Measurements from ENCODE around the gene RTTN. TPM values are rescaled to one million over a fixed set of nuclear protein-coding genes. Genes with fewer than 3 reads are reported as not detected.

Gene RTTN
- polyA plus RNA-seq, 2 donors: 2.3 to 2.8 TPM

DNA sequence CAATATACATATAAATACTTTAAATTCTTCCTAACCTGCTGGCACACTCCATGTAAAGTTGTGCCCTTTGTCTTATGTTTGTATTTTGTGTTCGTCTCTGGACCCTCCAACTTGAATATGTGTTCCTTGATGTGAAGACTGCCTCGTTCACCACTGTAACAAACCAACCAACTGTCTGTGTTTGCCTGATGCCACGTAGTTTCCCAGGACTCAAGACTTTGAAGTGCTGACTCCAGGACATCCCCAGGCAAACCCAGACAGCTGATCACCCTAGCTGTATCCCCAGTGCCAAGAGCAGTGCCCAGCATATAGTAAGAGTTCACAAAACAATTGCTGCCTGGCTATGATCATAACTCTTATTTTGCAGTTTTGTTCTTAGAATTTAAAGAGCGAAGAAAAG is 242.3 kb downstream of the RTTN start:
- Histone ChIP-seq H3K36me3 (ENCODE audit: control insufficient read depth in 2 of 2, insufficient read depth in 2 of 2, low read length in 1 of 2) (no peaks in the 10 kb centered on the region), H3K27me3 (ENCODE audit: control insufficient read depth in 1 of 2, insufficient read depth in 2 of 2, low read length in 2 of 2) (no peaks in the 10 kb centered on the region), H3K9me3 (ENCODE audit: control insufficient read depth in 2 of 2, insufficient read depth in 1 of 2, low read depth in 1 of 2, low read length in 1 of 2) (no peaks in the 10 kb centered on the region), H3K27ac (ENCODE audit: low read depth in 2 of 2, low read length in 1 of 2) (no peak overlapping the region), H3K4me1 (ENCODE audit: control insufficient read depth in 2 of 2, insufficient read depth in 2 of 2, low read length in 1 of 2) (no peaks in the 10 kb centered on the region), H3K4me3 (ENCODE audit: low read depth in 1 of 2, low read length in 2 of 2) (no peak overlapping the region)
- 91 to 92% methylated on average over 4 of the region's 4 CpGs for WGBS, 2 donors

DNA sequence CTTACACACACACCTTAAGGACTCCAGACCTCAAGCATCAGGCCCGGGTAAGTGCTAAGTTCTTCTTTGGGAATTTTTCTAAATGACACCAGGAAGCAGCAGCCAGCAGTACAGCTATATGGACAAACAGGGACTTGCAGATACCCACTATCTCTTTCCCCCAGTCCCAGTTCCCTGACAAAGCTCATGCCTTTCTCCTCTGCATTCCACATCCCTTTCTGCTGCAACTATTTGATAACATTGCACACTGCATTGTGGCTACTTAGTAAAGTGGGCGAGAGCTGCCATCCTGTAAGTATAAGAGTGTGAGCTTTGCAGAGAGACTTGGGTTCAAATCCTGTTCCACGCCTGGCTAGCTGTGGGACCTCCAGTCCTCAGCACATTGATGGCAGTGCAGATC is 243.8 kb downstream of the RTTN start:
- Histone ChIP-seq H3K4me3 (ENCODE audit: low read depth in 1 of 2, low read length in 2 of 2) (no peak overlapping the region), H3K4me1 (ENCODE audit: control insufficient read depth in 2 of 2, insufficient read depth in 2 of 2, low read length in 1 of 2) (no peaks in the 10 kb centered on the region), H3K27me3 (ENCODE audit: control insufficient read depth in 1 of 2, insufficient read depth in 2 of 2, low read length in 2 of 2) (no peaks in the 10 kb centered on the region), H3K27ac (ENCODE audit: low read depth in 2 of 2, low read length in 1 of 2) (no peak overlapping the region), H3K9me3 (ENCODE audit: control insufficient read depth in 2 of 2, insufficient read depth in 1 of 2, low read depth in 1 of 2, low read length in 1 of 2) (no peaks in the 10 kb centered on the region), H3K36me3 (ENCODE audit: control insufficient read depth in 2 of 2, insufficient read depth in 2 of 2, low read length in 1 of 2) (no peaks in the 10 kb centered on the region)
- 96 to 97% methylated on average over 3 of the region's 3 CpGs for WGBS, 2 donors

DNA sequence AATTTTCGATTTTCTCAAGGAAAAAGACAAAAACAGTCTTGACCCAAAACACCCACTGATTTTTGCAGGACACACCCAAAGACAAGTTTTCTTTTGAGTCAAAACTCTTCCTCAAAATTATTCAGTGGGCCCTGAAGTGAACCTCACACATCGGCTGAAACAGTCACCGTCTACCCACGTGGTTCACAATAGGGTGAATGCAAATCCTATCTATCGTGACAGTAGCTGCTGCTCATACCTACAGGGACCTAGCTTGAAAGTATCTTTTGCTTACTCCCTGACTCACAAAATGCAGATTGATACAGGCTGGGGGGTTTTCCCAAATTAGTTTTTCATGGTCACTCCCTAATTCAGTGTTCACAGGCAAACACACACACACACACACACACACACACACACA is 247.1 kb downstream of the RTTN start:
- Histone ChIP-seq H3K36me3 (ENCODE audit: control insufficient read depth in 2 of 2, insufficient read depth in 2 of 2, low read length in 1 of 2) (no peaks in the 10 kb centered on the region), H3K9me3 (ENCODE audit: control insufficient read depth in 2 of 2, insufficient read depth in 1 of 2, low read depth in 1 of 2, low read length in 1 of 2) (no peaks in the 10 kb centered on the region), H3K27me3 (ENCODE audit: control insufficient read depth in 1 of 2, insufficient read depth in 2 of 2, low read length in 2 of 2) (no peaks in the 10 kb centered on the region), H3K4me1 (ENCODE audit: control insufficient read depth in 2 of 2, insufficient read depth in 2 of 2, low read length in 1 of 2) (no peaks in the 10 kb centered on the region), H3K27ac (ENCODE audit: low read depth in 2 of 2, low read length in 1 of 2) (no peak overlapping the region), H3K4me3 (ENCODE audit: low read depth in 1 of 2, low read length in 2 of 2) (no peak overlapping the region)
- WGBS, 2 donors: 87 to 88% methylated on average over 5 of the region's 5 CpGs

DNA sequence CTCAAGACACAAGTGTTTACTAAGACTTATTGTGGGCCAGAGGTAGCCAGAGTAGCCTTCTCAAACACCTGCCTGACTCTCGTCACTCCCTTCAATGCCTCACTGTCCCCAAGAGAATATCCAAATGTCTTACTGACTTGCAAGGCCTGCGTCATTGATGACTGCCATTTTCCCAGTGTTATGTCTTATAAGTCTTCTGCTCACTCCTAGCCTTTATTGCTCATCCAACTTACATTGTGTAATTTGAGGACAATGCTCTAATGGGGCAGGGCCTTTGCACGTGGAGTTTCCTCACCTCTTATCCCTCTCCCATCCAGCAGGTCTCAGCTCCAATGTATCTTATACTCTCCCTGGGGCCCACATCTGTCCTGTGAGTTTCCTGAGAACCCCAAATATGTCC is 247.7 kb downstream of the RTTN start:
- no peaks in the 10 kb centered on the region for H3K27me3 ChIP-seq (ENCODE audit: control insufficient read depth in 1 of 2, insufficient read depth in 2 of 2, low read length in 2 of 2)
- no peak overlapping the region for H3K4me3 ChIP-seq (ENCODE audit: low read depth in 1 of 2, low read length in 2 of 2)
- no peaks in the 10 kb centered on the region for H3K9me3 ChIP-seq (ENCODE audit: control insufficient read depth in 2 of 2, insufficient read depth in 1 of 2, low read depth in 1 of 2, low read length in 1 of 2)
- 85 to 91% methylated on average over 3 of the region's 3 CpGs for WGBS, 2 donors
- no peaks in the 10 kb centered on the region for H3K4me1 ChIP-seq (ENCODE audit: control insufficient read depth in 2 of 2, insufficient read depth in 2 of 2, low read length in 1 of 2)
- peak overlapping the region in 1 of 2 donors; percentile 1 for H3K27ac ChIP-seq (ENCODE audit: low read depth in 2 of 2, low read length in 1 of 2)
- no peaks in the 10 kb centered on the region for H3K36me3 ChIP-seq (ENCODE audit: control insufficient read depth in 2 of 2, insufficient read depth in 2 of 2, low read length in 1 of 2)

DNA sequence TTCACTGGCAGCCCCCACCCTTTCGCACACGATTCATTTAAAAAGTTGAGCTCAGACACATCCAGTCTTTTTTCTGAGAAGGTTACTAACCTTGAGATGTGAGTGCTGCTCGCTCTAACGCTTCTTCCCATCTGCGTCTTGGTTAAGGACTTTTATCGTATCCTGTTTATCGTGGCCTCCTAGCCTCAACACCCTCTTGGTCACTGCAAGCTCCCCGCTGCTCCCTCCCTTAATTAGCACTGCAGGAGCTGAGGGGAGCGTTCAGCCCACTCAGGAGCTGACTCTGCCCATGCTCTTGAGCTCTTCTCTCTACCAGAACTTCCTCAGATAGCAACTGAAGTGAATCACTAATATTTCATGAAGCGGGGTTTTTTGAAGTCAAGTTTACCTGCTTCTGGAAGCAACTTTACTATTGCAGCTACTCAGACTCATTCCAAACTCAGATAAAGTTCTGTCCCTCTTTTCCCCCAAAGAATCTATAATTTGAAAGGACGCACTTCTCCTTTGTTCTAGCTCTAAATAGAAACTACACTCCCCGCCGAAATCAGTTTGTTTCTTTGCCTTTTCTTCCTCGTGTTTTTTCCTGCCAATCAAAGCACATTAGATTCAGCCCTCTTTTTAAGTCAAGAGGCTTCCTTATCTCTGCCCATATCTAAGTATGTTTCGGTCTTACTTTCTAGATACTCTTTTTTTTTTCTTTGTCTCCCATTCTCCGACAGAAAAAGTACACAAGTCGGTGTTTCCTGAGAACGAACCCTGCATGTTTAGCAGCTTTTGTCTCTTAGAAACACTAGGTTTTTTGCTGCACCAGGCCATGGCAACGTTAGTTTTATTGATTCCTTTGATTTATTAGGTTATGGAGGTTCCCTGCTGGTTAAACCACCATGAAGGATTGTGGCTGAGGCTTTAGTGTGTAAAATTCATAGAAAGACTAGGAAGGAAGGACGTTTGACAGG is 248.5 kb downstream of the RTTN start:
- Histone ChIP-seq H3K36me3 (ENCODE audit: control insufficient read depth in 2 of 2, insufficient read depth in 2 of 2, low read length in 1 of 2) (no peaks in the 10 kb centered on the region), H3K4me3 (ENCODE audit: low read depth in 1 of 2, low read length in 2 of 2) (no peak overlapping the region), H3K27ac (ENCODE audit: low read depth in 2 of 2, low read length in 1 of 2) (peak overlapping the region in 1 of 2 donors; percentile 13), H3K9me3 (ENCODE audit: control insufficient read depth in 2 of 2, insufficient read depth in 1 of 2, low read depth in 1 of 2, low read length in 1 of 2) (no peaks in the 10 kb centered on the region), H3K27me3 (ENCODE audit: control insufficient read depth in 1 of 2, insufficient read depth in 2 of 2, low read length in 2 of 2) (no peaks in the 10 kb centered on the region), H3K4me1 (ENCODE audit: control insufficient read depth in 2 of 2, insufficient read depth in 2 of 2, low read length in 1 of 2) (no peaks in the 10 kb centered on the region)
- 67 to 74% methylated on average over 20 of the region's 20 CpGs for WGBS, 2 donors

DNA sequence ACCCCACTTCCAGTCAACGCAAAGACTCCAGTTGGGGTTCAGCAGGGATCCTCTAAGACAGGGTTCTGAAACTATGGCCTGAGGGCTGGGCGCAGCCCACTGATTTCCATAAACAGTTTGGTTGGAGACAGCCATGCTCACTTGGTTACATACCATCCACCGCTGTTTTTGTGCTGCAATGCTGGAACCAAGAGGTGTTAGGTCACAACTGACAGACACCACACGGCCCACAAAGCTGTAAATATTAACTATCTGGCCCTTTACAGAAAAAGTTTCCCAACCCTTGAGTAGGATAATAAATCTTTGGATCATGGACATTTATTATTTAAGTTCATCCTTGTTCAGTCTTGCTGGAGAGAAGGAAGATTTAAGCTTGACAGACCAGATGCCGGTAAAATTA is 249.4 kb downstream of the RTTN start:
- Histone ChIP-seq H3K4me1 (ENCODE audit: control insufficient read depth in 2 of 2, insufficient read depth in 2 of 2, low read length in 1 of 2) (no peaks in the 10 kb centered on the region), H3K27ac (ENCODE audit: low read depth in 2 of 2, low read length in 1 of 2) (no peak overlapping the region), H3K9me3 (ENCODE audit: control insufficient read depth in 2 of 2, insufficient read depth in 1 of 2, low read depth in 1 of 2, low read length in 1 of 2) (no peaks in the 10 kb centered on the region), H3K36me3 (ENCODE audit: control insufficient read depth in 2 of 2, insufficient read depth in 2 of 2, low read length in 1 of 2) (no peaks in the 10 kb centered on the region), H3K27me3 (ENCODE audit: control insufficient read depth in 1 of 2, insufficient read depth in 2 of 2, low read length in 2 of 2) (no peaks in the 10 kb centered on the region), H3K4me3 (ENCODE audit: low read depth in 1 of 2, low read length in 2 of 2) (no peak overlapping the region)
- 78 to 79% methylated on average over 5 of the region's 5 CpGs for WGBS, 2 donors

DNA sequence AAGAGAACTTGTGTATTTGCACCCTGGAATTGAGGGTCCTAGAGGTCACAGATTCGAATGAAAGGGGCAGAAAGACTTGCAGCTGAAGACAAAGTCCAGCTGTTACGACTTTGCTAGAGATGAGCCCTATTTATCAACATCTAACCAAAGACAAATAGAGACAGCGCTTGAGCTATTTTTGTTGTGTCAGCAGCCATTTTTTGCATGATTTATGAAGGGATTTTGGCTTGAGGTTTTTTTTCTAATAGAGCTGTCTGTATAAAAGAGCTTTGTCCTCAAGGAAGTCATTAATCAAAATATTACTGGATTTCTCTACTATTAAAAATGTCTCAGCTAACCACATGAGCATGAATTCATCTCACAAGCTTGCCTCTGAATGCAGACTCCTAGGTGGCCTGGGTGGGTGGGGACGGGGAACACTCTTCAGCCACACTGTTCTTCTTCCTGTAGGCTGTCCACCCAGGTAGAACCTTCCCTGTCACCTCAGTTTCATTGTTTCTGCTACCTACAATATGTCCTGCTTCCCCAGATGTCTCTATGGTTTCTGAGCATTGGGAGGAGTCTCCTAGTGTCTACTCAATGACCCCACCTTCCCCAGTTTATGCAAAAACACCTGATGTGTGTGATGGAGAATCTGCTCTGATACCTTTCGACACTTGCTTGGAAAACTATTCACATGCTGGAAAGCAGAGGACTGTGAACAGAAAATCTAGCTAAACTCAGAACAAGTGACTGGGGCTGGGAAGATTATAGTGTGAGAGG is 250.6 kb downstream of the RTTN start:
- 38 to 46% methylated on average over 5 of the region's 5 CpGs for WGBS, 2 donors
- H3K36me3 ChIP-seq (ENCODE audit: control insufficient read depth in 2 of 2, insufficient read depth in 2 of 2, low read length in 1 of 2): no peaks in the 10 kb centered on the region
- H3K4me3 ChIP-seq (ENCODE audit: low read depth in 1 of 2, low read length in 2 of 2): no peak overlapping the region
- H3K27me3 ChIP-seq (ENCODE audit: control insufficient read depth in 1 of 2, insufficient read depth in 2 of 2, low read length in 2 of 2): no peaks in the 10 kb centered on the region
- H3K27ac ChIP-seq (ENCODE audit: low read depth in 2 of 2, low read length in 1 of 2): peak overlapping the region in 1 of 2 donors; percentile 4
- H3K4me1 ChIP-seq (ENCODE audit: control insufficient read depth in 2 of 2, insufficient read depth in 2 of 2, low read length in 1 of 2): no peaks in the 10 kb centered on the region
- H3K9me3 ChIP-seq (ENCODE audit: control insufficient read depth in 2 of 2, insufficient read depth in 1 of 2, low read depth in 1 of 2, low read length in 1 of 2): no peaks in the 10 kb centered on the region

DNA sequence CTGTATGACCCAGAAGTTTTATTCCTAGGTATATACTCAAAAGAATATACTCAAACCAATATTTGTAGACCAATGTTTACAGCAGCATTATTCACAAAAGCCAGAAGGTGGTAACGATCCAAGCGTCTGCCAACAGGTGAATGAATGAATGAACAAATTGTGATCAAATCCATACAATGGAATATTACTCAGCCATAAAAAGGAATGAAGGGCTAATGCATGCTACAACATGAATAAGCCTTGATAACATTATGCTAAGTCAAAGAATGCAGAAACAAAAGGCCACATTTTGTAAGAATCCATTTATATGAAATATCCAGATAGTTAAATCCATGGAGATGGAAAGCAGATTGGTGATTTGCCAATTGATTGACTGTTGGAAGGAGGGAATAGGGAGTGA is 252.3 kb downstream of the RTTN start:
- Histone ChIP-seq H3K4me1 (ENCODE audit: control insufficient read depth in 2 of 2, insufficient read depth in 2 of 2, low read length in 1 of 2) (peaks cover 0 to 2% of the 10 kb centered on the region in 2 donors), H3K9me3 (ENCODE audit: control insufficient read depth in 2 of 2, insufficient read depth in 1 of 2, low read depth in 1 of 2, low read length in 1 of 2) (no peaks in the 10 kb centered on the region), H3K36me3 (ENCODE audit: control insufficient read depth in 2 of 2, insufficient read depth in 2 of 2, low read length in 1 of 2) (no peaks in the 10 kb centered on the region), H3K4me3 (ENCODE audit: low read depth in 1 of 2, low read length in 2 of 2) (no peak overlapping the region), H3K27ac (ENCODE audit: low read depth in 2 of 2, low read length in 1 of 2) (no peak overlapping the region), H3K27me3 (ENCODE audit: control insufficient read depth in 1 of 2, insufficient read depth in 2 of 2, low read length in 2 of 2) (no peaks in the 10 kb centered on the region)
- WGBS, 2 donors: 94 to 97% methylated on average over 2 of the region's 2 CpGs

All from esophagus (tissue), 2 donors.